ENCODE results near the gene SLC33A1. TPM values are rescaled to one million over a fixed set of nuclear protein-coding genes. Genes with fewer than 3 reads are reported as not detected.

Gene SLC33A1
- total and polyA plus RNA-seq, 2 of the 8 experiments (the other 6 are each of a cell fraction or from before 2014, with no cell fraction given), result 15.6 to 24.2 TPM

DNA sequence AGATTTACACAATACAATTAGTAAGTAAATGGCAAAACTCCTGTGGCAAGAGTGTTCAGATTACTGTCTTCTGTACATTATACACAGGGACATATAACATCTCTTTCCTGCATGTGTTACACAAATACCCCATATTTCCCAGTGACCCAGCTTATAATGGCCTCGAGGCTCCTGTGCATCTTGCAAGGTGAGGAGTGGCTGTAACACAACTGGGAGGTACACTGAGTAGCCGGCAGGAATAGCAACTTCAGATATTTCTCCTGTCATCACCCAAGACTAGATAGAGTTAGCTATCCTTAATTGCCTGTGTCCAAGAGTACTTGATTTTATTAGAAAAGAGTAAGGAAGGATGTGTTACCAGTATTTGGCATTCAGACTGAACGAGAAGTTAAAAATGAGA lies 21.8 kb upstream of the SLC33A1 start:
- Histone ChIP-seq H3K9me3 (ENCODE audit: insufficient read depth in 2 of 2, low read depth in 1 of 2, low read length in 1 of 2) (no peaks in the 10 kb centered on the region), H3K4me2 (ENCODE audit: insufficient read depth in 1 of 2, low read depth in 2 of 2, low read length in 2 of 2) (no peak overlapping the region), H3K9ac (replicated peaks in 1 of 4; ENCODE audit: extremely low read depth in 1 of 4, low read depth in 3 of 4, low read length in 3 of 4) (no peak overlapping the region), H3K23ac (ENCODE audit: insufficient read length) (no peak overlapping the region), H3K14ac (ENCODE audit: insufficient read length) (no peak overlapping the region), H3K23me2 (ENCODE audit: low read depth, low read length) (peaks cover 6% of the 10 kb centered on the region), H3K4me1 (replicated peaks in 1 of 4; ENCODE audit: control insufficient read depth in 3 of 4, insufficient read depth in 4 of 4, low read length in 3 of 4) (peaks cover 0 to 3% (median 3%) of the 10 kb centered on the region in 4 experiments; a peak in 3 of 7 replicates), H3K79me2 (ENCODE audit: control insufficient read depth in 1 of 2, insufficient read depth in 2 of 2, low read length in 2 of 2) (peaks cover 22 to 100% of the 10 kb centered on the region in 2 experiments), H4K8ac (ENCODE audit: extremely low read depth, insufficient read depth, low read length) (no peak overlapping the region), H3K4me3 (ENCODE audit: extremely low read depth in 1 of 4, insufficient read depth in 2 of 4, low read depth in 3 of 4, low read length in 4 of 4) (no peak overlapping the region), H4K5ac (ENCODE audit: insufficient read length, low read depth, low read length) (no peak overlapping the region), H2BK120ac (replicated peaks; ENCODE audit: low read depth, low read length) (no peak overlapping the region), H2AK5ac (ENCODE audit: low read depth, low read length) (no peak overlapping the region), H3K56ac (replicated peaks; ENCODE audit: insufficient read length, low read depth, low read length) (no peak overlapping the region), H4K20me1 (replicated peaks in 1 of 2; ENCODE audit: control insufficient read depth in 1 of 2, insufficient read depth in 2 of 2, low read length in 2 of 2) (peaks cover 15 to 17% of the 10 kb centered on the region in 2 experiments), H3K27ac (ENCODE audit: low read depth, low read length) (no peak overlapping the region), H3K4ac (replicated peaks; ENCODE audit: insufficient read length, low read depth, low read length) (no peak overlapping the region), H3K36me3 (ENCODE audit: control insufficient read depth in 2 of 4, insufficient read depth in 4 of 4, low read length in 3 of 4) (no peaks in the 10 kb centered on the region), H3K27me3 (replicated peaks in 1 of 4; ENCODE audit: control insufficient read depth in 3 of 4, extremely low read depth in 1 of 4, insufficient read depth in 3 of 4, low read length in 3 of 4) (no peaks in the 10 kb centered on the region), H3K18ac (ENCODE audit: extremely low read depth, low read length) (no peak overlapping the region), H3K79me1 (ENCODE audit: low read depth, low read length) (peaks cover 4% of the 10 kb centered on the region; the same call in 1 of the 2 replicates), H2AFZ (ENCODE audit: low read length) (no peak overlapping the region), H2BK15ac (ENCODE audit: low read length) (no peak overlapping the region), H2BK12ac (ENCODE audit: low read depth, low read length) (no peak overlapping the region), H2BK5ac (ENCODE audit: low read depth, low read length) (no peak overlapping the region), H4K91ac (replicated peaks; ENCODE audit: insufficient read length, low read length) (no peak overlapping the region), H2BK20ac (ENCODE audit: low read length) (no peak overlapping the region)
- DNase-seq (ENCODE audit: low read depth in 1 of 2, low spot score in 2 of 2) (no peak), FAIRE-seq (no peak)
- ChIA-PET POLR2A (ENCODE audit: partially characterized antibody) (interaction anchor here (1.3 to 1.5 kb wide), 2 partner anchors 70 to 130 kb away, joined by 4 to 5 read pairs; partner anchors contain the start of gene C3orf33), CTCF (ENCODE audit: partially characterized antibody) (no interaction called here)
- TF ChIP-seq KDM5A (IDR thresholded peaks at IDR 0.05; ENCODE audit: low read length) (no peak), BCL11A (IDR thresholded peaks at IDR 0.05; ENCODE audit: low read depth in 2 of 2, low read length in 2 of 2) (no peak), ASH2L (IDR thresholded peaks at IDR 0.05; ENCODE audit: low read length) (no peak), JUN (IDR thresholded peaks at IDR 0.05; ENCODE audit: low read depth, low read length) (no peak), CREB1 (IDR thresholded peaks at IDR 0.05) (no peak), RNF2 (IDR thresholded peaks at IDR 0.05; ENCODE audit: borderline replicate concordance, low read depth, low read length, missing control alignments, poor library complexity, severe bottlenecking) (no peak), POLR2AphosphoS5 (IDR thresholded peaks at IDR 0.05; ENCODE audit: low read depth, low read length) (no peak), FOSL1 (IDR thresholded peaks at IDR 0.05; ENCODE audit: insufficient read depth, low read depth, low read length) (no peak), BACH1 (IDR thresholded peaks at IDR 0.05; ENCODE audit: low read length) (no peak), GABPA (IDR thresholded peaks at IDR 0.05; ENCODE audit: borderline replicate concordance, insufficient read depth, low read length) (no peak)
- TF ChIP-seq, protein P1, sequence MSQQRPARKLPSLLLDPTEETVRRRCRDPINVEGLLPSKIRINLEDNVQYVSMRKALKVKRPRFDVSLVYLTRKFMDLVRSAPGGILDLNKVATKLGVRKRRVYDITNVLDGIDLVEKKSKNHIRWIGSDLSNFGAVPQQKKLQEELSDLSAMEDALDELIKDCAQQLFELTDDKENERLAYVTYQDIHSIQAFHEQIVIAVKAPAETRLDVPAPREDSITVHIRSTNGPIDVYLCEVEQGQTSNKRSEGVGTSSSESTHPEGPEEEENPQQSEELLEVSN (IDR thresholded peaks at IDR 0.05), result no peak
- 78% methylated on average over 3 of the region's 3 CpGs; no CpG with 5 or more reads in 1 of the 2 experiments for WGBS, 2 experiments (ENCODE audit: extremely low coverage in 1 of 2, insufficient coverage in 1 of 2, insufficient read length in 1 of 2, insufficient replicate concordance in 2 of 2, low coverage in 1 of 2, low lambda C conversion rate in 2 of 2, missing lambda C conversion rate in 1 of 2)
